HG03521 (cell line): ENCODE results near the gene PABPN1L.

Experiments used
- ATAC-seq: cut with Tn5 transposase; IDR thresholded peaks from one replicate; pipeline ENCODE4 v1.9.1; 2021; ENCODE audit warnings: mild to moderate bottlenecking, moderate library complexity; ENCODE audit not compliant: unreplicated experiment

PABPN1L gene

GRCh38 chr16:88853325-88853941 lies 13.0 kb downstream of the PABPN1L start:
- no peak for ATAC-seq

GRCh38 chr16:88851616-88852015 lies 14.8 kb downstream of the PABPN1L start:
- ATAC-seq: no peak

GRCh38 chr16:88850531-88851199 lies 15.8 kb downstream of the PABPN1L start:
- no peak for ATAC-seq

- no peak for ATAC-seq
These were observed 17.9 kb downstream of the PABPN1L start for GRCh38 chr16:88848557-88848956.

GRCh38 chr16:88847654-88848053 lies 18.8 kb downstream of the PABPN1L start:
- no peak for ATAC-seq

- ATAC-seq: no peak
These were observed 20.4 kb downstream of the PABPN1L start for GRCh38 chr16:88846088-88846487.

- no peak for ATAC-seq
These were observed 21.9 kb downstream of the PABPN1L start for GRCh38 chr16:88844419-88845036.

GRCh38 chr16:88843256-88843655 lies 23.2 kb downstream of the PABPN1L start:
- ATAC-seq: no peak

GRCh38 chr16:88842806-88843205 lies 23.7 kb downstream of the PABPN1L start:
- ATAC-seq: no peak

GRCh38 chr16:88842308-88842756 lies 24.1 kb downstream of the PABPN1L start:
- ATAC-seq: no peak

- no peak for ATAC-seq
These were observed 24.7 kb downstream of the PABPN1L start for GRCh38 chr16:88841521-88842307.

- no peak for ATAC-seq
These were observed 25.8 kb downstream of the PABPN1L start for GRCh38 chr16:88840600-88841215.

- no peak for ATAC-seq
These were observed 26.5 kb downstream of the PABPN1L start for GRCh38 chr16:88839745-88840599.

GRCh38 chr16:88839026-88839529 lies 27.4 kb downstream of the PABPN1L start:
- ATAC-seq: no peak

GRCh38 chr16:88838566-88838965 lies 27.9 kb downstream of the PABPN1L start:
- no peak for ATAC-seq

GRCh38 chr16:88837806-88838205 lies 28.7 kb downstream of the PABPN1L start:
- ATAC-seq: no peak

- no peak for ATAC-seq
These were observed 29.7 kb downstream of the PABPN1L start for GRCh38 chr16:88836791-88837190.

GRCh38 chr16:88835818-88836217 lies 30.6 kb downstream of the PABPN1L start:
- no peak for ATAC-seq

GRCh38 chr16:88835383-88835782 lies 31.1 kb downstream of the PABPN1L start:
- ATAC-seq: no peak

GRCh38 chr16:88834670-88835069 lies 31.8 kb downstream of the PABPN1L start:
- no peak for ATAC-seq
